Stimulated activated CD8-positive, alpha-beta memory T cell treated with anti-CD3 and anti-CD28 coated beads, Interleukin-12 subunit alpha, Interleukin-12 subunit beta, amount 100 ng/mL, for 1 hour (primary cell): ENCODE data around the gene KRTAP20-1.

Source experiments
- DNase-seq: peaks from one replicate; pipeline ENCODE4 v3.0.0-alpha.2; 2020; ENCODE audit warnings: low read depth

Gene KRTAP20-1

DNA sequence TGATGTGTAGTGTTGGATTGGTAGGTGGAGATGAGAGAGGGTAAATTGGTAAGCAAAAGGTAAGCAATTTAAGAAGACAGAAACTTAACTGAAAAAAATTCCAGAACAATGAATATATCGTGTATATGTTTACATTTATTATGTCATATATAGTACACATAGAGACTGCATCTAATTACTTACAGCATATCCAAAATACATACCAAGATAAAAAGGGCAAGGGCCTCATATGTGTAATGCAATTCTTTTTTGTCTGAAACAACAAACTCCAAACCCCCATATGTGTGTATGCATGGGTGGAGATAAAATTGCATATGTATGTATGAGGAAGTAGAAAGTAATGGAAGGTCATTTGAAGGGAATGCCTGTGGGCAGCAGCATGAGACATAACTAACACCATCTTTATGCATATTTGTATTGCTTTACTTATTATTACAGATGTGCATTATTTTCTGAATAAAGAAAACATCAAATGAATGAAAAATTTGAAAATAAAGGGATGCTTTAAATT lies 30.7 kb downstream of the KRTAP20-1 start:
- DNase-seq, result no peak

DNA sequence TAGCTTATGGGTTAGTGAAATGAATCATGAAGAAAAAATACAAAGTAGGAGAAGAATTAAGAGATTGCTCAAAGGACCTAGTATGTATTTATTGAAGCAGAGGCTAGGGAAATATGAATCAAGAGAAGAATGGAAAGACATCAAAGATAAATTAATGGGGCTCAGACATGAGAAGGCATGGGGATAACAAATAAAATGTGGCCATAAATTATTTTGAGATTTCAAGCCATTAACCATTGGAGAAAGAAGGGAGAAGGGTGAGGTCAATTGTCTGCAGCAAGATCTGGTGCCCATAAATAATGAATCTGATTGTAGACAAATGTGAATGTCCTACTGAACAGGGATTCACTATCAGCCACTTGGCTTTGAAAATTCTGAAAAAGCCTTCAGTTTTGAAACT lies 36.7 kb downstream of the KRTAP20-1 start:
- no peak for DNase-seq
